DND-41 (cell line): ENCODE results near the gene BACH1.

Experiments
- EZH2 ChIP-seq: IDR thresholded peaks from 3 replicates; pipeline ENCODE4 v1.6.1; 2012; ENCODE audit warnings: borderline replicate concordance, low read depth, mild to moderate bottlenecking, moderate library complexity, low read length, inconsistent platforms; ENCODE audit not compliant: severe bottlenecking
- TF ChIP-seq, protein P1 (sequence below): IDR thresholded peaks from 2 replicates; pipeline ENCODE4 v1.5.1; 2012; ENCODE audit warnings: borderline replicate concordance, low read length, moderate library complexity, mild to moderate bottlenecking; ENCODE audit not compliant: poor library complexity, severe bottlenecking; ENCODE audit errors: extremely low read depth

DNA sequence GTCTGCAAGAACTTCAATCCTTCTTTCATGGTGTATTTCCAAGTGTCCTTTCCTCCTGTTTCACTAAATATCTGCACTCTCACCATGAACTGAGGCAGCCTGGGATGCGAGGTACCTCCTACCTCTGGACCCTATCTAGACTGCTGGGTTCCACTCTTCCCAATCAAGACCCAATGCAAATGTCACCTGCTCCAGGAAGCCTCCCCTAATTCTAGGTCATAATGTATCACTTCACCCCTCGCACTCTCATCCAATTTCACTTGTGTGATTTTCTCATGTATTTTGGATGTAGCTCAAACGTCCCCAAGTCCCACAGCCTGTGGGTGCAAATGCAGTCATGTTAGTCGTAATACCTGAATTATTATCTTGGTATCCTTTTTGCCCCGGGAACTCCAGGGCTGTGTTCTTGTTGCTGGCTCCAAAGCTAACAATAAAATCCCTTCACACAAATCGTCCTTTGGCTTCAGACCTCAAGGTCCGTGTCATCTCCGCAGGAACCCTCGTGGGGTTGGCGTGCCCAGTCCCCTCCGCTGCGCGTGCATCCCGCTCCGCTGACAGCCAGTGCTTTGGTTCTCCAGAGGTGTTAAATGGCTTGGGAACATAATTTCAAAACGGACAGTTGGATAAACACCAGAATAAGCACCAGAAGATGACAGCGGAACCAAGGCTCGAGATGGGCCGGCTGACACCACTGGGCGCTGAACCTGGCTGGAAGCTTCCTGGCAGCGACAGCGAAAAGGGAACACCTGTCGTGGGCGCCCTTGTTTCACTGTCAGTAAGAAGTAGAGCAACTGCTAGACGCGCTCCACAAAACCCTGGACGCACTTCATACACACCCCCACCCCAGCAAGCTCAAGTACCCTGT, 1.0 kb upstream of the BACH1 start:
- TF ChIP-seq, protein P1, sequence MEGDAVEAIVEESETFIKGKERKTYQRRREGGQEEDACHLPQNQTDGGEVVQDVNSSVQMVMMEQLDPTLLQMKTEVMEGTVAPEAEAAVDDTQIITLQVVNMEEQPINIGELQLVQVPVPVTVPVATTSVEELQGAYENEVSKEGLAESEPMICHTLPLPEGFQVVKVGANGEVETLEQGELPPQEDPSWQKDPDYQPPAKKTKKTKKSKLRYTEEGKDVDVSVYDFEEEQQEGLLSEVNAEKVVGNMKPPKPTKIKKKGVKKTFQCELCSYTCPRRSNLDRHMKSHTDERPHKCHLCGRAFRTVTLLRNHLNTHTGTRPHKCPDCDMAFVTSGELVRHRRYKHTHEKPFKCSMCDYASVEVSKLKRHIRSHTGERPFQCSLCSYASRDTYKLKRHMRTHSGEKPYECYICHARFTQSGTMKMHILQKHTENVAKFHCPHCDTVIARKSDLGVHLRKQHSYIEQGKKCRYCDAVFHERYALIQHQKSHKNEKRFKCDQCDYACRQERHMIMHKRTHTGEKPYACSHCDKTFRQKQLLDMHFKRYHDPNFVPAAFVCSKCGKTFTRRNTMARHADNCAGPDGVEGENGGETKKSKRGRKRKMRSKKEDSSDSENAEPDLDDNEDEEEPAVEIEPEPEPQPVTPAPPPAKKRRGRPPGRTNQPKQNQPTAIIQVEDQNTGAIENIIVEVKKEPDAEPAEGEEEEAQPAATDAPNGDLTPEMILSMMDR = no peak
- TF ChIP-seq EZH2 = no peak
